ENCODE data around the gene TXNRD1.

DNA sequence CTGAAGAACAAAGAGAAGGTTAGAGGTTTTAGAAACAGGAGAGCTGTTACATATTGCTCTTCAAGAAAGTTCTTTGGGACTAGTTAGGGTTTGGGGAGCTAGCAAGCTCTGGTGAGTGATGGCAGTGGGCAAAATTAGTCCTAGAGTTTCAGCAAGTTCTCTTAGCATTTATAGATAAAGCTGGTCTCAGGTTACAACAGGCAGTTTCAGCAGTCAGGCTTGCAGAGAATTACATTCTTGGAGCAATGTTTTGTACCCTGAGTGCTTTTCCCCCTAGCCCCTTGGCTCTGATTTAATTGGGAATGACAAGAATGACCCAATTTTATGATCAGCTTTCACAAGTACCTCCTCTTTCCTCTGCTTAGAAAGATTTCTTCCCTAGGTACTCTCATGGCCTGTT, 66.5 kb downstream of the TXNRD1 start:
- no peak for TF ChIP-seq ZFX (IDR thresholded peaks at IDR 0.05; ENCODE audit: borderline replicate concordance)
- TF ChIP-seq, protein P1, sequence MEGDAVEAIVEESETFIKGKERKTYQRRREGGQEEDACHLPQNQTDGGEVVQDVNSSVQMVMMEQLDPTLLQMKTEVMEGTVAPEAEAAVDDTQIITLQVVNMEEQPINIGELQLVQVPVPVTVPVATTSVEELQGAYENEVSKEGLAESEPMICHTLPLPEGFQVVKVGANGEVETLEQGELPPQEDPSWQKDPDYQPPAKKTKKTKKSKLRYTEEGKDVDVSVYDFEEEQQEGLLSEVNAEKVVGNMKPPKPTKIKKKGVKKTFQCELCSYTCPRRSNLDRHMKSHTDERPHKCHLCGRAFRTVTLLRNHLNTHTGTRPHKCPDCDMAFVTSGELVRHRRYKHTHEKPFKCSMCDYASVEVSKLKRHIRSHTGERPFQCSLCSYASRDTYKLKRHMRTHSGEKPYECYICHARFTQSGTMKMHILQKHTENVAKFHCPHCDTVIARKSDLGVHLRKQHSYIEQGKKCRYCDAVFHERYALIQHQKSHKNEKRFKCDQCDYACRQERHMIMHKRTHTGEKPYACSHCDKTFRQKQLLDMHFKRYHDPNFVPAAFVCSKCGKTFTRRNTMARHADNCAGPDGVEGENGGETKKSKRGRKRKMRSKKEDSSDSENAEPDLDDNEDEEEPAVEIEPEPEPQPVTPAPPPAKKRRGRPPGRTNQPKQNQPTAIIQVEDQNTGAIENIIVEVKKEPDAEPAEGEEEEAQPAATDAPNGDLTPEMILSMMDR (IDR thresholded peaks at IDR 0.05): no peak
